DND-41 (cell line): ENCODE measurements around the gene SDCCAG8.

ENCODE experiments used
- CTCF ChIP-seq: IDR thresholded peaks from 2 replicates; pipeline ENCODE4 v1.5.1; 2012; ENCODE audit warnings: borderline replicate concordance, low read length, moderate library complexity, mild to moderate bottlenecking; ENCODE audit not compliant: poor library complexity, severe bottlenecking; ENCODE audit errors: extremely low read depth
- EZH2 ChIP-seq: IDR thresholded peaks from 3 replicates; pipeline ENCODE4 v1.6.1; 2012; ENCODE audit warnings: borderline replicate concordance, low read depth, mild to moderate bottlenecking, moderate library complexity, low read length, inconsistent platforms; ENCODE audit not compliant: severe bottlenecking

DNA sequence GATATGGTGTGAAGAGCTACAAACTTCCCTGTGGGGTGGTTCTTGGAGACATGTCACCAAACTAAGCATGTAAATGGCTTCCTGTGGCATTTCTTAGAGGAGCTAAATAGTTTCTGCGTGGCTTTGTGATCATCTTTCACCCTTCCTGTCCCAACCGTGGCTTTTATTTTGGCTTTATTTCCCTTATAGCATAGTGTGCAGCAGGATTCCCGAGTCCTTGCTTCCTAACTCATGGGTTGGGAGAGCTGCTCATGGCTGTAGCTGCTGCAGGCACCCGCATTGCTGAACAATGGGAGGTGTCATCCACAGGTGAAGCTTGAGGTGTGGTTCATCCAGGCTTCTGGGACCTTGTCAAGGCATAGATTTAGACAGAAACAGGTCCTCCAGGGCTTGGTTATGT is 192.0 kb downstream of the SDCCAG8 start:
- no peak for TF ChIP-seq CTCF
- no peak for TF ChIP-seq EZH2
